ENCODE results near the gene INTS6.

The INTS6 gene

GRCh38 chr13:51318015-51318414 lies 134.8 kb downstream of the INTS6 start:
- DNase-seq (ENCODE audit: low read depth in 2 of 2) = no peak

- DNase-seq (ENCODE audit: low read depth in 2 of 2) = no peak
These were observed 135.6 kb downstream of the INTS6 start for GRCh38 chr13:51317262-51317661.

DNA sequence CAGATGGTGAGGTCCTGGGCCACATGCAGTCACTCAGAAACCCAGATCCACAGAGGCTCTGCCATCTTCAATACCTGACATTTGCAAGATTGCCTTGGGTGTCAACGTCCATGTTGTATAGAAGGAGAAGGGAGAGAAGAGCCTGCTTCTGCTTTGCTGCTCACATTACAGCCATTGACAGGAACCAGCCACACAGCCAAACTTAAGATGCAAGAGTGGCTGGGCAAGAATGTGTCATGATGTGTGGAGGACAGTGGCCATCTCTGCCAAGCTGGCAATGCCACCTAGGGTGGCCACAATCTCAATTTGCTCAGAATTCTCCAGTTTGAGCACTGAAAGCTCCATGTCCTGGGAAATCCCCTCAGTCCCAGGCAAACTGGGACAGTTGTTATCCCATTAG lies 139.2 kb downstream of the INTS6 start:
- DNase-seq (ENCODE audit: low read depth in 2 of 2) = no peak

DNA sequence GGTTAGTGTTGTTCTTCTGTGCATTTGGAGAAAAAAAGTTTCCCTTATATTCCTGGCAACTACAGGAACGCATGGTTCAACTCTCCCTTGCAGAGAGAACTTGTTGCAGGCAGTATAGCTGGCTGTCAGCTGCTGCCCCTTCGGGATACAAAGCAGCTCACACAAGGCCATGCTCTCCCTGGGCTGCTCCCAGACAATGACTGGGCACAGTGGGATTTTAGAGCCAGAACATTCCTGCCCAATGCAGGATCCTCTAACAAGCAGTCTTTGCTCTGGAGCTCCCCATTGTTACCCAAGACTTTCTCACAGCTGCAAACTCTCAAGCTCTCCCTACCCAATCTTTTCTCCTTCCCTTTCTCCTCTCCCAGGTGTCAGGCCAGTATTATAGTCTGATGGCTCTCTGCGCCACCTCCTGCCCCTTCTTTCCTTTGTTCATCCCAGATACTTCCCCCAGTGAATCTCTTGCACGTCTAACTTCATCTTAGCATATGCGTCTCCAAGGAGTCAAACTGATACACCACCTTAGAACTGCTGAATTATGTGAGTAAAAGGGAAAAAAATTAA lies 140.8 kb downstream of the INTS6 start:
- DNase-seq (ENCODE audit: low read depth in 2 of 2) = no peak

Measured in stimulated activated CD8-positive, alpha-beta memory T cell treated with anti-CD3 and anti-CD28 coated beads, Interleukin-2, amount 100 ng/mL, for 48 hours (primary cell).